IPS-18a (cell line): Measurements from ENCODE around the gene CDH12.

Source experiments
- H3K27ac ChIP-seq: one replicate; pipeline ENCODE4 v1.5.1; 2013; ENCODE audit warnings: low read length
- H3K27me3 ChIP-seq: one replicate; pipeline ENCODE4 v1.6.1; 2013; ENCODE audit warnings: mild to moderate bottlenecking, low read length; ENCODE audit not compliant: control insufficient read depth, insufficient read depth
- H3K36me3 ChIP-seq: one replicate; pipeline ENCODE4 v1.6.1; 2013; ENCODE audit warnings: low read depth, low read length; ENCODE audit not compliant: control insufficient read depth
- H3K4me1 ChIP-seq: one replicate; pipeline ENCODE4 v1.6.1; 2013; ENCODE audit warnings: low read depth, low read length; ENCODE audit not compliant: control insufficient read depth
- H3K4me3 ChIP-seq: one replicate; pipeline ENCODE4 v1.5.1; 2013; ENCODE audit warnings: low read length
- H3K9ac ChIP-seq: one replicate; pipeline ENCODE4 v1.6.1; 2013; ENCODE audit warnings: mild to moderate bottlenecking, low read length, moderate library complexity
- H3K9me3 ChIP-seq: one replicate; pipeline ENCODE4 v1.6.1; 2013; ENCODE audit warnings: low read depth, low read length; ENCODE audit not compliant: control insufficient read depth

The CDH12 gene

DNA sequence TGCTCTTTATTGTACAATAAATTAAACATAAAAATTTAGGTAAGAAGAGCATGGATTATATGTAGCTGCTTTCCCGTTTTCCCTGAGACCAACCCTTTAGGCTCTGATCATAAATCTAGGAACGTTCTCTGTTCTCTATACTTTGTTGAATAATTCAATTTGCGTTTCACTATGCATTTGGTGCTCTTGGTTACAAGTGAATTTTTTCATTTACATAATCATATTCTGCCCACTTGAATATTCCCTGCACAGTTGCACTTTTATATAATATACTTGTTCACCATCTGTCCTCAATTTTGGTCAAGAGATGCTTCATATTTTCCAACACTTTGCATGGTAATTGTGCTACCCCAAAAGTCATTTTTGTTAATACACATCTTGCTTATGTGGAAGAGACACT, 741.8 kb downstream of the CDH12 start:
- Histone ChIP-seq H3K4me1 (no peaks in the 10 kb centered on the region), H3K36me3 (no peaks in the 10 kb centered on the region), H3K27me3 (no peaks in the 10 kb centered on the region), H3K4me3 (no peak overlapping the region), H3K9ac (no peak overlapping the region), H3K27ac (no peak overlapping the region), H3K9me3 (no peaks in the 10 kb centered on the region)

DNA sequence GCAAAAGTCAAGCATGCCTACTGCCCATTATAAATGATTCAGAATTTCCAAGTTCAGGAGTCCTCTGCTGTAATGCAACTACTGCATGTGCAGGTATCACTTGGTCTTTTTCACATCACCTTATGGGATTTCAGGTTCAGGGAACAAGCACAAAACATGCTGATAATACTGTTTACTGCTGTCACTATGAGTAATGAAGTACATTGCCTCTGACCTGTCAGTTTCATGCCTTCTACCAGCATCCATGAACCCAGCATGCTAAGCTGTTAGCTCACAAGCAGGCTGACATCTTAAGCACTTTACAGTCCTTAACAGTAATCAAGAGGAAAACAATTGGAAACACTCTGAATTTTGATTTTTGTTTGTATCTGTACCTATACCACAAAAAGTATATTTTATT, 743.8 kb downstream of the CDH12 start:
- H3K9me3 ChIP-seq, result no peaks in the 10 kb centered on the region
- H3K9ac ChIP-seq, result no peak overlapping the region
- no peaks in the 10 kb centered on the region for H3K4me1 ChIP-seq
- H3K27ac ChIP-seq, result no peak overlapping the region
- no peaks in the 10 kb centered on the region for H3K36me3 ChIP-seq
- H3K27me3 ChIP-seq, result no peaks in the 10 kb centered on the region
- no peak overlapping the region for H3K4me3 ChIP-seq

DNA sequence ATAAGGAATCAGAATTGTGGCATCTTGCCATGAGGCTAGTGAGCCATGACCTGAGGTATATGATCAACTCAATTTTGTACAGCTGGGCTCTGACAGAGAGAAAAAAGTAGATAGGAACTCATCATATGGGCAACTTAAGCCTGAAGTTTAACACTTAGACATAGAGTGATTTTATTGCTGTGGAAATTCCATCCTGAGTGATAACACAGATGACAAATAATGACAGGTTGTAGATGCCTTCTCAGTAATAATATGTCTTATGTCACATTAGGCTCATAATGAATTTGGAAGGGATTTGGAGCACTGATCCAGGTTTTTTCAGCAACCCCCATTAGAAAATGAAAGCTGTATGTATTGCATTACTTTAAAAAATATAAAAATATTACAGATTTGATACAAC, 744.6 kb downstream of the CDH12 start:
- H3K9me3 ChIP-seq, result no peaks in the 10 kb centered on the region
- no peak overlapping the region for H3K4me3 ChIP-seq
- H3K4me1 ChIP-seq, result no peaks in the 10 kb centered on the region
- no peaks in the 10 kb centered on the region for H3K36me3 ChIP-seq
- no peaks in the 10 kb centered on the region for H3K27me3 ChIP-seq
- H3K27ac ChIP-seq, result no peak overlapping the region
- no peak overlapping the region for H3K9ac ChIP-seq

DNA sequence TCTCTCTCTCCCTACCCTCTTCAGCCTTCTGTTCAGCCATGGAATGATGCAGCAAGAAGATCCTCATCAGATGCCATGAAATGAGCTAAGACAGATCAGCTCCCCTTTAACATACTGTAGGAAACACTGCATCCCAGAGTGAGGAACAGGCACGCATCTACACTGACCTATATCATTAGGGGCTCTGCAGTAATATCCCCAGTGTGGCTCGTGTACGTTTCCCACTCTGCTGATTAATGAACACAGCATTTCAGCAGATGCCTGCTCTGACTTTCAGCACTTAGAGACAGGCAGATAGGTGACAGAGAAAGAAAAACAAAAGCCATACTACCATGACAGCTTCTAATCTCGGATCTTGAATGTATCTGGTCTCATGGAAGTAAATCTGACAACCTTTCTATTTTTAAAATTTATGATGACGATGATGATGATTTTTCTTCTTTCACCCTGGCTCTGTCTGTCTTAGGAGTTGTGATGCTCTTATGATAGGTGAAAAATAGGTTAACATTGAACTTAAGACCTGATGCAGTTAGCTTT, 750.3 kb downstream of the CDH12 start:
- no peaks in the 10 kb centered on the region for H3K36me3 ChIP-seq
- H3K27ac ChIP-seq, result no peak overlapping the region
- no peak overlapping the region for H3K9ac ChIP-seq
- H3K4me3 ChIP-seq, result no peak overlapping the region
- no peaks in the 10 kb centered on the region for H3K27me3 ChIP-seq
- no peaks in the 10 kb centered on the region for H3K9me3 ChIP-seq
- no peaks in the 10 kb centered on the region for H3K4me1 ChIP-seq

DNA sequence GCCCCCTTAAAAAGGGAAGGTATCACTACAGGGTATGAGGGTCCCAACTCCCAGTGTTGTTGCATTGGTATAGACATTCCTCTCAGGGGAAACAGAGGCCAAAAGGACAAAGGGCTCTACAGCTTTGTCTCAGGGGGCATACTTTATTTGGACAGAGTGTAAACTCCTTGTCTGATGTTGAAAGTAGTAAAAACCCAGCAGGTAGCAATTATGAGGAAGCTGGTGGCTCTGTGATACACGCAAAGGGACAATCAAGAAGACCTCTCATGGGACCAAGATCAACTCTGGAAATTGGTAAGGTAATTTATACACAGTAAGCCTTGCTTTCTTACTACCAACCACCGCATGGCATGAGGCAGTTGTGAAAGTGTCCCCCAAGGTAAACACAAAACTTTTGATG, 764.6 kb downstream of the CDH12 start:
- Histone ChIP-seq H3K4me3 (no peak overlapping the region), H3K9ac (no peak overlapping the region), H3K27me3 (no peaks in the 10 kb centered on the region), H3K4me1 (peaks cover 4% of the 10 kb centered on the region), H3K9me3 (no peaks in the 10 kb centered on the region), H3K36me3 (no peaks in the 10 kb centered on the region), H3K27ac (no peak overlapping the region)

DNA sequence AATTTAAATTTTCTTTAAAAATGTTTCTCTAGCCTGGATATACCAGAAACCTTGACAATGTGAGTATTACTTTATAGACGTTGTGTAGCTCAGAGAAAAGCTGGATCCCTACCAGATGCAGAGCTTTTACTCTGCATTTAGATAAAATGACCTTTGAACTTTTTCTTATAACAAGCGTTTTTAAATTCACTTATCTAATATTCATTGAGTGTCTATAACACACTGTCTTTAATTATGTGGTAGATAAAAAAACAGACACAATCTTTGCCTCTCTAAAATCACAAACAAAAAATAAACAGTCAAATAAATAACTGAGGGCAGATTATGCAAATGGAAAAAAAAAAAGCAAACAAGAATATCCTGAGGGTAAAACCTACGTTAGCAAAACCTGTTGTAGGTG, 773.6 kb downstream of the CDH12 start:
- Histone ChIP-seq H3K36me3 (no peaks in the 10 kb centered on the region), H3K9me3 (no peaks in the 10 kb centered on the region), H3K9ac (no peak overlapping the region), H3K27me3 (no peaks in the 10 kb centered on the region), H3K27ac (no peak overlapping the region), H3K4me3 (no peak overlapping the region), H3K4me1 (no peaks in the 10 kb centered on the region)

DNA sequence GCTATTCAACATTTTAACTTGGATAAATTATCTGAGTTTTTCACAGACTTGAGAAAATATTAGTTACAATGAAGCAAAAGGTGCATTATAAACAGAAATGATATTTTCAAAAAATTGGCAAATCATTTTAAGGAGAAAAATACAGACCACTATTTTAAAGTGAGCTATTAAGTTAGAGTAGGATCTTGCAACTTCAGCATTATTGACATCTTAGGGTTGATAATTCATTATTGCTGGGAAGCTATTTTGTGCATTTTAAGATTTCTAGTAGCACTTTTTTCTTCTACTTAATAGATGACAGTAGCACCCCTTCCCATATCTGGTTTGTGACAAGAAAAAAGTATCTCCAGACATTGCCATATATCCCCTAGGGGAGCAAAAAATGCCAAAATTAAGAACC, 774.1 kb downstream of the CDH12 start:
- H3K36me3 ChIP-seq, result no peaks in the 10 kb centered on the region
- H3K4me1 ChIP-seq, result no peaks in the 10 kb centered on the region
- H3K27ac ChIP-seq, result no peak overlapping the region
- H3K9me3 ChIP-seq, result no peaks in the 10 kb centered on the region
- H3K27me3 ChIP-seq, result no peaks in the 10 kb centered on the region
- H3K9ac ChIP-seq, result no peak overlapping the region
- H3K4me3 ChIP-seq, result no peak overlapping the region

DNA sequence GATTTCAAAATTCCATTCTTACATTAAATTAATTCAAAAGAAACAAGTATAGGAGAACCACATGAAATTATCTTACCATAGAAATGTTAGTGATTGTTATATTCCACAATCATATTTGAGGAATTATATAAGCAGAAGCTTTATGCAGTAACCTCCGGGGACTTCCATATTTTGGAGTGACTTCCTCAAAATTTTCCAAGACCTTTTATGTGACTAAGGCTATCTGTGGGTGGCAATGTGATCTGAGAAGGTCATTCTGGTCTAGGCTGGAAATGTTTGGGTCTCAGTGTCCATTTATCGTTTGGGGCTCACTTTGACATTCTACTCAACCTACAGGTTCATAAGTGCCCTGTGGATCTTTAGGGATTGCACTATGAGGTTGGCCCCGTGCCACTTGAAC, 776.6 kb downstream of the CDH12 start:
- Histone ChIP-seq H3K27me3 (no peaks in the 10 kb centered on the region), H3K4me1 (no peaks in the 10 kb centered on the region), H3K36me3 (no peaks in the 10 kb centered on the region), H3K9me3 (no peaks in the 10 kb centered on the region), H3K4me3 (no peak overlapping the region), H3K9ac (no peak overlapping the region), H3K27ac (no peak overlapping the region)

DNA sequence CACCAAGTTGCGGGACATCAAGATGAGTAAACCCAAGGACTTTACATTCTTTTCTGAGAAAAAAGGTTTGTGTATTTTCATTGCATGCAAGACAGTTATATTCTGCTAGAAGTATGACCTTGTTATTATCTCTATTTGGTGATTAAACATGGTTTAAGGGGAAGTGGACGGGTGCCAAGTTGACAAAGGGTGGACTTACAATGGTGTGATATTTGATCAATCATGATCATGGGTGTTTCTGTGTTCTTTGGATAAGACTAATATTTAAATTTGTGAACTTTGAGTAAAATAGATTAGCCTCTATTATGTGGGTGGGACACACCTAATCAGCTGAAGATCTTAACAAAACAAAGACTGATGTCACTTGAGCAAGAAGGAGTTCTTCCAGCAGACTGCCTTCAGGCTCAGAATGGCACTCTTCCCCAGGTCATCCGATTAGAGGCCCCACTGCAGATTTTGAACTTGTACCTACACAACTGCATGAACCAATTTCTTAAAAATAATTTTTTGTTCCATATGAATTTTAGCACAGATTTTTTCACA, 782.9 kb downstream of the CDH12 start:
- no peaks in the 10 kb centered on the region for H3K27me3 ChIP-seq
- no peak overlapping the region for H3K9ac ChIP-seq
- H3K27ac ChIP-seq, result no peak overlapping the region
- no peaks in the 10 kb centered on the region for H3K9me3 ChIP-seq
- no peak overlapping the region for H3K4me3 ChIP-seq
- no peaks in the 10 kb centered on the region for H3K4me1 ChIP-seq
- no peaks in the 10 kb centered on the region for H3K36me3 ChIP-seq

DNA sequence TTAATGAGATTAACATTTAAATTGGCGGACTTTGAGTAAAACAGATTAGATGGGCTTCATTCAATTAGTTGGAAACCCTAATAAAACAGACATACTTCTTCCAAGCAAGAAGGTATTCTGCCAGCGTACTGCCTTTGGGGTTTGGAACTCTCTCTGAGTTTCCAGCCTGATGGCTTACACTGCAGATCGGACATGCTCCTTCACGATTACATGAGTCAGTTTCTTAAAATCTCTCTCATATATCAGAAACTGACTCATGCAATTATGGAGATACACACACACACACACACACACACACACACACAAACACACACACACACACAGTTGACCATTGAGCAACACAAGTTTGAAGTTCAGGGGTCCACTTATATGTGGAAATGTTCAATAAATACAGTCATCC, 789.4 kb downstream of the CDH12 start:
- no peaks in the 10 kb centered on the region for H3K27me3 ChIP-seq
- H3K4me3 ChIP-seq, result no peak overlapping the region
- no peak overlapping the region for H3K27ac ChIP-seq
- H3K36me3 ChIP-seq, result no peaks in the 10 kb centered on the region
- no peaks in the 10 kb centered on the region for H3K9me3 ChIP-seq
- H3K9ac ChIP-seq, result no peak overlapping the region
- H3K4me1 ChIP-seq, result no peaks in the 10 kb centered on the region

DNA sequence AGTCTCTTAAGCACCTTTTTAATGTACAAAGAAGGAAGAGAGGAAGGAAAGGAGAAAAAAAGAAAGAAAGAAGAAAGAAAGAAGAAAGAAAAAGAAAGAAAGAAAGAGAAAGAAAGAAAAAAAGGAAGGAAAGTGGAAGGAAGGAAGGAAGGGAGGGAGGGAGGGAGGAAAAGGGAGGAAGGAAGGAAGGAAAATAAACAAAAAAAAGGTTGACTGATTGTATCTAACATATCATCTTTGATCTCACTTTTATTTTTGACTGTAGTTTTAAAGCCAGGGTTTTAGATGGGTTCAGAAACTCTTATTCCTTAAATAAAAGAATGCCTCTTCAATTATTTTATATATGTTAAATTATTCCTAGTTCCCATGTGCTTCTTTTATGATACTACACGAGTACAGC, 794.5 kb downstream of the CDH12 start:
- no peak overlapping the region for H3K27ac ChIP-seq
- H3K27me3 ChIP-seq, result no peaks in the 10 kb centered on the region
- H3K36me3 ChIP-seq, result no peaks in the 10 kb centered on the region
- H3K9me3 ChIP-seq, result no peaks in the 10 kb centered on the region
- no peak overlapping the region for H3K4me3 ChIP-seq
- no peak overlapping the region for H3K9ac ChIP-seq
- no peaks in the 10 kb centered on the region for H3K4me1 ChIP-seq

DNA sequence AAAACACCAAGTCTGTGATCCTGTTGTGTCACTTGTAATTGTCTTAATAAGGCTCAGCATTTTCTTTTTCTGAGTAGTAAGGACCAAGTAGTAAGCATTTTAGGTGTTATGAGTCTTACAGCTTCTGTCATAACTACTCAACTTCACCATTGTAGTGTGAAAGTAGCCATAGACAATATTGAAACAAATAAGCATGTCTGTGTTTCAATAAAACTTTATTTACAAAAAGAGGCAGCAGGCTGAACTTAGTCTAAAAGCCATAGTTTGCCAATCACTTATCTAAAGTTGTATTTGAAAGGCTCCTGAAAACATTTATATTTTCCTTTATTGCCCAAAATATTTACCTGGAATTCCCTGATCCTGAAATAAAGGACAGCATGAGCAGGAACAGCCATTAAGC, 796.1 kb downstream of the CDH12 start:
- Histone ChIP-seq H3K9me3 (no peaks in the 10 kb centered on the region), H3K4me1 (peaks cover 4% of the 10 kb centered on the region), H3K4me3 (no peak overlapping the region), H3K27me3 (no peaks in the 10 kb centered on the region), H3K36me3 (no peaks in the 10 kb centered on the region), H3K27ac (no peak overlapping the region), H3K9ac (no peak overlapping the region)
